IPS-18c (cell line): ENCODE results near the gene TACO1.

Experiments used
- H3K4me3 ChIP-seq: 2 replicates; pipeline ENCODE4 v1.7.0; 2013; ENCODE audit warnings: low read depth, mild to moderate bottlenecking, low read length, moderate library complexity; ENCODE audit not compliant: insufficient read depth
- H3K9me3 ChIP-seq: one replicate; pipeline ENCODE4 v1.6.1; 2013; ENCODE audit warnings: mild to moderate bottlenecking, low read length, moderate library complexity; ENCODE audit not compliant: control insufficient read depth, insufficient read depth

TACO1 gene

DNA sequence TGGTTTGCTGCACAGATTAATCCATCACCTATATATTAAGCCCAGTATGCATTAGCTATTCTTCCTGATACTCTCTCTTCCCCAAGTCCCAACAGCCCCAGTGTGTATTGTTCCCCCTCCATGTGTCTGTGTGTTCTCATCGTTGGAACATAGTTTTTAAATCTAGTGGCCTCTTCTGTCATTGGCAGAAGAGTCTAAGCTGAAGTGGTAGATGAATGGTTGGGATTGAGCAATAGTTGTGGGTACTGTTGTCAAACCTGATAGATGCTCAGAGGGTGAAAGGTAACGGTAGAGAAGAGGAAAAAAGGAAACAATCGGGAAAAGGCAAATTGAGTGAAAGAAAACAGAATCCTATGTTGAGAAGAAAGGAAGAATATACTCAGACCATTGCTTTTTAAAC, 51.4 kb downstream of the TACO1 start:
- no peak overlapping the region for H3K4me3 ChIP-seq

GRCh38 chr17:63653050-63653449, 52.4 kb downstream of the TACO1 start:
- no peaks in the 10 kb centered on the region for H3K9me3 ChIP-seq

More for the DNA sequence above, 51.4 kb downstream of the TACO1 start:
- no peaks in the 10 kb centered on the region for H3K9me3 ChIP-seq

DNA sequence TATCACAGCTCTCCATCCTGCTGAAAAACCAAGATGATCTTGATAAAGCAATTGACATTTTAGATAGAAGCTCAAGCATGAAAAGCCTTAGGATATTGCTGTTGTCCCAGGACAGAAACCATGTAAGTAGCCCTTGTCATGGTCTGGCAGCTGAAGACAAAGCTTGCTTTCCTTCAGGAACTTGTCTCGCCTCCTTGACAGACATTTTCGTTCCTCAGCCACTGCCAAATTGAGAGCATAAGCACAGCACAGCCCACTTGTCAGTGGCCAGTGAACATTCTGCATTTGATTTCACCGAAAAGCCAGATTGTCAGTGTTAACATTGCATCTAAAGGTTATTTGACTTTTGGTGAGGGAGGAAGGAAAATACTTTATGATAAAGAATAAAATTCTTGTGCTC, 57.1 kb downstream of the TACO1 start:
- Histone ChIP-seq H3K4me3 (no peak overlapping the region), H3K9me3 (no peaks in the 10 kb centered on the region)

More at GRCh38 chr17:63653050-63653449, 52.4 kb downstream of the TACO1 start:
- H3K4me3 ChIP-seq = no peak overlapping the region
